Measurements from ENCODE around the gene TCP11L2. TPM values are rescaled to one million over a fixed set of nuclear protein-coding genes. Genes with fewer than 3 reads are reported as not detected.

The TCP11L2 gene
- 36.1 and 42.4 TPM in 2 replicates for total RNA-seq (ENCODE audit: low replicate concordance)

DNA sequence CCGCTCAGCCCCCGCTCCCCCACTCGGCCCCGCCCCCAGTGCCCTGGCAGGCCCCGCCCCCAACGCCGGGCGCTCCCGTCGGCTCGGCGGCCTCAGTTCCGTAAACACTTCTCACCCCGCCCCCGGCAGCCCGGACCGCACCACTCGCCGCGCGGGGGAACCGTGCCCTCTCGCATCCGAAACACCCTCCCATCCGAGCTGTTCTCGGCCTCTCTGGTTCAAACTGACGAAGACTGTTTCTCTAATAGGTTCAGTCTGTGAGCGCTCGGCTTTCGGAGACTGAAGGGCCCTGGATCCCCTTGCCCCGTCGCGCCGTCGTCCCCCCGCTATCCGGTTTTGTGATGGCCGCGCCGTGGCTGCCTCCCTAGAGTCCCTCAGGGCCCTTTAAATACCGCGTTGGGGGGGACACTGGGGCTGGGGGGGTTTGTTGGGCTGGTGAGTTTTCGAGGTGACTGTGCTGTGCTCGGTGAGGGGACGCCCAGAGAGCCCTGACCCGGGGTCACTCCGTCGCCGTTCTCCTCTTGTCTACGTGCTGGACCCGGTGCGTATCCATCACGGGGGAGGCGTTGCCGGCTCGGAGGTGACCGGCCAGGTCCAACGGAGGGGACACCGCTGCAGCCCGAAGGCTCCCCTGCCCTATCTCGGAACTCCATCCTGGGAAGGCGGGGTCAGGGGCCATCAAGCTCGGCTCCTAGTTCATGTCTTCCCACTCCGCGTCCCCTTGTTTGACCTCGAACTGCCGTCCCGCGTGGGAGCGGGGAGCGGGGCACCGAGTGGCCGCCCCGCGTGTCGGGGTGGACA, at the start of gene TCP11L2:
TSS of gene TCP11L2 (plus strand) at position 333 of the 801 bp plus-strand sequence. CDS start 8,343 bp downstream, outside the sequence.
- peak within 1 kb of the TSS; percentile 97 for H3K4me3 ChIP-seq (ENCODE audit: low read depth, low read length)
- TF ChIP-seq CTCF (IDR thresholded peaks at IDR 0.05; ENCODE audit: insufficient read depth, low read length): no peak
- peak; percentile 76 for DNase-seq (ENCODE audit: low read depth)

- H3K4me3 ChIP-seq (ENCODE audit: low read depth, low read length): no peak overlapping the region
- TF ChIP-seq CTCF (IDR thresholded peaks at IDR 0.05; ENCODE audit: insufficient read depth, low read length): no peak
- DNase-seq (ENCODE audit: low read depth): no peak
Measured at GRCh38 chr12:106254724-106255123, 47.8 kb upstream of the TCP11L2 start.

DNA sequence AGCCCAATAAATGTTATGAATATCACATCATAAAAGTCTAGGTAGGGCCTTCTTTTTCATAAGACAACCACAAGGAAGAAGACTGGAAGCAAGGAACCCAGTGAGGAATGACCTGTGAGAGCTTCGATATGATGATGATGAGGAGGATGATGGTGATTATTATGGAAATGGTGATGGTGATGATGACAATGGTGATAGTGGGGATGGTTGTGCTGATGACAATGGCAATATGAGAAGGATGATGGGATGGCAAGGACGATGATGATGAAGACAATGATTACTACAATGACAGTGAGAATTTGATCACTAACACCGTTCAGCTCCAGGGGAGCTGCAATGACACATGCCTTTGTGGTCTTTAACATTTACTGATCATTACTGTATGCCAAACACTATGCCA, 47.0 kb upstream of the TCP11L2 start:
- TF ChIP-seq CTCF (IDR thresholded peaks at IDR 0.05; ENCODE audit: insufficient read depth, low read length): no peak
- no peak overlapping the region for H3K4me3 ChIP-seq (ENCODE audit: low read depth, low read length)
- DNase-seq (ENCODE audit: low read depth): no peak

DNA sequence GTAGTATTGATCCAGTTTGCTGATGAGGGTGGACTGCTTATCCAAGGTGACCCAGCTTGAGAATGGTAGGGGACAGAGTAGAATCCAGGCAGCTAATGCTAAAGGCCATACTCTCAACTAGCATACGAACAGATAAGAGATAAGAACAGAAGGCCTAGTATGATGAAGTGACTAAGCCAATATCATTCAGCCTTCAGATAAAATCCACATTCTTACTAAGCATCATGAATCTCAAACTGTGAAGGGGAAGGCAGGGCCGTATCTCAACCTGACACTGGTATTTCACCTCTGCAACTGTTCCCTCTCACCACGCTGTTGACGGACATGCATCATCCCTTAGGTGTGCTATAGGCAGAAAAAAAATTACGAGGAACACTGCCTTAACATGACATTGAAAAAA, 46.6 kb upstream of the TCP11L2 start:
- H3K4me3 ChIP-seq (ENCODE audit: low read depth, low read length): no peak overlapping the region
- TF ChIP-seq CTCF (IDR thresholded peaks at IDR 0.05; ENCODE audit: insufficient read depth, low read length): no peak
- no peak for DNase-seq (ENCODE audit: low read depth)

DNA sequence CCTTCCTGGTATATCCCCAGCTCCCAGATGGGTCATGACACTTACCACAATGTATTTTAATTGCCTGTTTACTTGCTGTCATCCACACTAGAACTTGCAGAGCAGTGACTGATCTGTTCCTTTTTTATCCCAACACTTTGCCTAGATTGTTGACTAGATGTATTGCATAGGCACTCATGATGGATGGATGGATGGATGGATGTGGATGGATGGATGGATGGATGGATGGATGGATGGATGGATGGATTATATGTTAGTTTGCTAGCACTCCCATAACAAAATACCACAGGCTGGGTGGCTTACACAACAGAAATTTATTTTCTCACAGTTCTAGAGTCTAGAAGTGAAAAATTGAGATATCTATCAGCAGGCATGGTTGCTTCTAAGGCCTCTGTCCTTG, 46.0 kb upstream of the TCP11L2 start:
- H3K4me3 ChIP-seq (ENCODE audit: low read depth, low read length): no peak overlapping the region
- no peak for TF ChIP-seq CTCF (IDR thresholded peaks at IDR 0.05; ENCODE audit: insufficient read depth, low read length)
- no peak for DNase-seq (ENCODE audit: low read depth)

GRCh38 chr12:106258226-106258625, 44.3 kb upstream of the TCP11L2 start:
- TF ChIP-seq CTCF (IDR thresholded peaks at IDR 0.05; ENCODE audit: insufficient read depth, low read length): no peak
- H3K4me3 ChIP-seq (ENCODE audit: low read depth, low read length): no peak overlapping the region
- no peak for DNase-seq (ENCODE audit: low read depth)

Data from fibroblast of the aortic adventitia (primary cell).